Measurements from ENCODE around the gene PARN.

- TF ChIP-seq POLR2A (IDR thresholded peaks at IDR 0.05) = no peak
- TF ChIP-seq CTCF (IDR thresholded peaks at IDR 0.05) = no peak
Observed at GRCh38 chr16:14450846-14451245, 179.2 kb downstream of the PARN start.
